ENCODE results near the gene CLEC9A.

GRCh38 chr12:10021342-10021741 is 9.1 kb upstream of the CLEC9A start:
- TF ChIP-seq CEBPB (IDR thresholded peaks at IDR 0.05) (no peak), RAD21 (IDR thresholded peaks at IDR 0.05; ENCODE audit: low read depth) (no peak), EP300 (IDR thresholded peaks at IDR 0.05; ENCODE audit: borderline replicate concordance) (no peak)

Measured in Ishikawa (cell line).